ENCODE data around the gene EVI5L. TPM values are rescaled to one million over a fixed set of nuclear protein-coding genes. Genes with fewer than 3 reads are reported as not detected.

EVI5L gene
- total RNA-seq, 4 donors from 2014 or later = 17.5 to 24.6 (median 20.4) TPM

GRCh38 chr19:7863157-7863970 is 33.3 kb downstream of the EVI5L start:
- DNase-seq = no peak
- ATAC-seq = no peak
- Histone ChIP-seq H3K27me3 (peaks cover 35 to 64% (median 56%) of the 10 kb centered on the region in 3 donors), H3K9me3 (no peaks in the 10 kb centered on the region), H3K36me3 (no peaks in the 10 kb centered on the region), H3K27ac (no peak overlapping the region), H3K4me3 (no peak overlapping the region), H3K4me1 (peaks cover 0 to 2% of the 10 kb centered on the region in 2 donors)
- TF ChIP-seq POLR2A (IDR thresholded peaks at IDR 0.05) (no peak), CTCF (IDR thresholded peaks at IDR 0.05 in 4 of 5, conservative IDR thresholded peaks at IDR 0.05 in 1 of 5) (no peak)
- intact Hi-C loops (cut with DNase I; ENCODE audit: low total_unique reads) = no loop called here
- in situ Hi-C loops (cut with MboI; ENCODE audit: low sequenced_read_pairs in 4 of 4) = no loop called here

GRCh38 chr19:7863971-7864689 is 34.1 kb downstream of the EVI5L start:
- no peaks in the 10 kb centered on the region for H3K9me3 ChIP-seq
- in situ Hi-C loops (cut with MboI; ENCODE audit: low sequenced_read_pairs in 4 of 4) = no loop called here
- peaks cover 0 to 8% of the 10 kb centered on the region in 2 donors for H3K4me1 ChIP-seq
- peaks cover 40 to 70% (median 61%) of the 10 kb centered on the region in 3 donors for H3K27me3 ChIP-seq
- no peaks in the 10 kb centered on the region for H3K36me3 ChIP-seq
- H3K4me3 ChIP-seq = no peak overlapping the region
- H3K27ac ChIP-seq = no peak overlapping the region
- DNase-seq (no peak), ATAC-seq (no peak)
- intact Hi-C loops (cut with DNase I; ENCODE audit: low total_unique reads) = no loop called here
- TF ChIP-seq CTCF (IDR thresholded peaks at IDR 0.05 in 4 of 5, conservative IDR thresholded peaks at IDR 0.05 in 1 of 5) = no peak
- TF ChIP-seq POLR2A (IDR thresholded peaks at IDR 0.05) = no peak

GRCh38 chr19:7864690-7865074 is 34.7 kb downstream of the EVI5L start:
- Histone ChIP-seq H3K27me3 (peaks cover 40 to 69% (median 61%) of the 10 kb centered on the region in 3 donors), H3K27ac (no peak overlapping the region), H3K4me3 (no peak overlapping the region), H3K9me3 (no peaks in the 10 kb centered on the region), H3K4me1 (peaks cover 5 to 8% of the 10 kb centered on the region in 2 donors), H3K36me3 (no peaks in the 10 kb centered on the region)
- TF ChIP-seq CTCF (IDR thresholded peaks at IDR 0.05 in 4 of 5, conservative IDR thresholded peaks at IDR 0.05 in 1 of 5) = no peak
- no peak for TF ChIP-seq POLR2A (IDR thresholded peaks at IDR 0.05)
- ATAC-seq = no peak
- intact Hi-C loops (cut with DNase I; ENCODE audit: low total_unique reads) = no loop called here
- in situ Hi-C loops (cut with MboI; ENCODE audit: low sequenced_read_pairs in 4 of 4) = no loop called here
- no peak for DNase-seq

GRCh38 chr19:7865262-7865911 is 35.4 kb downstream of the EVI5L start:
- peaks cover 40 to 65% (median 61%) of the 10 kb centered on the region in 3 donors for H3K27me3 ChIP-seq
- H3K4me3 ChIP-seq = no peak overlapping the region
- ATAC-seq (no peak), DNase-seq (no peak)
- H3K36me3 ChIP-seq = no peaks in the 10 kb centered on the region
- no peak overlapping the region for H3K27ac ChIP-seq
- no peaks in the 10 kb centered on the region for H3K9me3 ChIP-seq
- in situ Hi-C loops (cut with MboI; ENCODE audit: low sequenced_read_pairs in 4 of 4) (no loop called here), intact Hi-C loops (cut with DNase I; ENCODE audit: low total_unique reads) (no loop called here)
- TF ChIP-seq POLR2A (IDR thresholded peaks at IDR 0.05) (no peak), CTCF (IDR thresholded peaks at IDR 0.05 in 4 of 5, conservative IDR thresholded peaks at IDR 0.05 in 1 of 5) (no peak)
- peaks cover 7 to 8% of the 10 kb centered on the region in 2 donors for H3K4me1 ChIP-seq
